RPMI7951 (cell line): ENCODE data around the gene GNG7. TPM values are rescaled to one million over a fixed set of nuclear protein-coding genes. Genes with fewer than 3 reads are reported as not detected.
"Not testable (repeated sequence)": the region's sequence is repeated elsewhere in the genome, so short reads cannot be mapped to it uniquely, and the experiment has no call there.

ENCODE experiments used
- DNase-seq: peaks from one replicate; pipeline ENCODE4 v3.0.0-alpha.2; 2012; ENCODE audit warnings: low read depth
- total RNA-seq: library from RNA; depleted of rRNA; stranded (reverse); fragments of >200 nt; shearing (Covaris generic); gene quantifications from 2 replicates; pipeline ENCODE4 v1.2.3, GENCODE V29; 2014

Gene GNG7
- total RNA-seq, 1 experiment from 2014 or later, result 0.96 TPM

DNA sequence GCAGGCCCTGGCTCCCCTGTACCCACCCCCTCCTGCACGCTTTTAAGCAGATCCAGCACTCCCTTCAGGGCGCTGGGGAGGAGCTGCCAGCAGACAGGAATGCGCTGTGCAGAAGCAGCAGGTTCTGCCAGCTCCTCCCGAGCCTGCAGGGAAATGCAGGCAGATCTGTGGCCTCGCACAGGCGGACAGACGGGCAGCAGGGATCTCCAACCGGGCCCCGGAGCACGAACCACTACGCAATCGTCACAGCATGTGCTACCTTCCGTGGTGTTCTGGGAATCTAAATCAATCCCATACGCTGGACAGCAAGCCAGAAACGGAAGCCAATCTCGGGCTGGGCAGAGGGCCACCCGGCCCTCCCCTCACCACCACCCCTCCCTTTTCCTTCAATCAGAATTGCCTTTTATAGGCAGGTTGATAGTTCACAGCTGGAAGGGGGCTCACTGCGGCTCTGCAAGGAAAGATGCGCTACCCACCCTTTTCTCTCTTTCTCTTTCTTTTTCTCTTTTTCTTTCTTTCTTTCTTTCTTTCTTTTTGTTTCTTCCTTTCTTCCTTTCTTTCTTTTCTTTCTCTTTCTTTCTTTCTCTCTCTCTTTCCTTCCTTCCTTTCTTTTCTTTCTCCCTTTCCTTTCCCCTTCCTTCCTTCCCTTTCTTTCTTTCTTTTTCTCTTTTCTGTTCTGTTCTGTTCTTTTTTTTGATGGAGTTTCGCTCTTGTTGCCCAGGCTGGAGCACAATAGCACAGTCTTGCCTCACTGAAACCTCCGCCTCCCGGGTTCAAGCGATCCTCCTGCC, 99.9 kb downstream of the GNG7 start:
- peak; percentile 43 for DNase-seq

DNA sequence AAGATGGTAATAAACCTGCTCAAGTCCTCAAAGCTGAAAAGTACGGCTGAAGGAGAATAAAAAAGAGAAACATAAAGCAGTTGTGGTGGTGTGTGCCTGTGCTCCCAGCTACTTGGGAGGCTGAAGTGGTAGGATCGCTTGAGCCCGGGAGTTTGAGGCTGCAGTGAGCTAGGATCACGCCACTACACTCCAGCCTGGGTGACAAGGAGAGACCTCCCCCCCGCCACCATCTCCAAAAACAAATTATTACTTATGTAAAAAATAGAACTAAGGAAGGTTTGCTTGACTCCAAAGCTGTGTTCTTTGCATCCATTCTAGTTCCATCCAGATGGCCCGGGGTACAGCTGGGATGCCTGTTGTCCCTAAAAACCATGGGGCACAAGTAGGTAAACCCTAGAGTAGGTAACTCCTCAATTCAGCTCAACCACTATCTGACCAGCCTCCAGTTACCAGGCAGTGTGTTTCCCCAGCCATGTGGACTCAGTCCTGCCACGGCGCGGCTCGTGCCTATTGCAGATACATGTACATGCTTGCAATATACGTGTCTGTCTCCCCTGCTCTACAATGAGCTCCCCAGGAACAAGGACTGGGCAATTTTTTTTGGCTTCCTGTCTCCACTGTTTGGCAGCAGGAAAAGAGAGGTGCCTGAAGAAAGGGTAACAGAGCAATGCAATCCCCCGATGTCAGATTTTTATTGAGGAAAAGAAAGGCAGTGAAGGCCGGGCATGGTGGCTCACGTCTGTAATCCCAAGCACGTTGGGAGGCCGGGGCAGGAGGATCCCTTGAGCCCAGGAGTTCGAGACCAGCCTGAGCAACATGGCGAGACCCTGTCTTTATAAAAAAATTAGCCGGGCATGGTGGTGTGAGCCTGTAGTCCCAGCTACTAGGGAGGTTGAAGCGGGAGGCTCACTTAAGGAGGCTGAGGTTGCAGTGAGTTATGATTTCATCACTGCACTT, 101.3 kb downstream of the GNG7 start:
- DNase-seq, result no peak

GRCh38 chr19:2594319-2594718, 108.2 kb downstream of the GNG7 start:
- no peak for DNase-seq

DNA sequence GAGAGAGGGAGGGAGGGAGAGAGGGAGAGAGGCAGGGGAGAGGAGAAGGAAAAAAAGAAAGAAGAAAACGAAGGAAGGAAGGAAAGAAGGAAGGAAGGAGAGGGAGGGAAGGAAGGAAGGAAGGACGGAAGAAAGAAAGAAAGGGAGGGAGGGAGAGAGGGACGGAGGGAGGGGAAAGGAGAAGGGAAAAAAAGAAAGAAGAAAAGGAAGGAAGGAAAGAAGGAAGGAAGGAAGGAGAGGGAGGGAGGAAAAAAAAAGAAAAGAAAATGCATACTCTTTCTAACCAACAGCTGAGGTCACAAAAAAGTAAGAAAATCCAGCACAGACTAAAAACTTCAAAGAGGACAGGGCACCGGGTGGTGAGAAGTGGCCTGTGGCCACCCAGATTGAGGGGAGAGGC, 109.7 kb downstream of the GNG7 start:
- DNase-seq, result no peak

DNA sequence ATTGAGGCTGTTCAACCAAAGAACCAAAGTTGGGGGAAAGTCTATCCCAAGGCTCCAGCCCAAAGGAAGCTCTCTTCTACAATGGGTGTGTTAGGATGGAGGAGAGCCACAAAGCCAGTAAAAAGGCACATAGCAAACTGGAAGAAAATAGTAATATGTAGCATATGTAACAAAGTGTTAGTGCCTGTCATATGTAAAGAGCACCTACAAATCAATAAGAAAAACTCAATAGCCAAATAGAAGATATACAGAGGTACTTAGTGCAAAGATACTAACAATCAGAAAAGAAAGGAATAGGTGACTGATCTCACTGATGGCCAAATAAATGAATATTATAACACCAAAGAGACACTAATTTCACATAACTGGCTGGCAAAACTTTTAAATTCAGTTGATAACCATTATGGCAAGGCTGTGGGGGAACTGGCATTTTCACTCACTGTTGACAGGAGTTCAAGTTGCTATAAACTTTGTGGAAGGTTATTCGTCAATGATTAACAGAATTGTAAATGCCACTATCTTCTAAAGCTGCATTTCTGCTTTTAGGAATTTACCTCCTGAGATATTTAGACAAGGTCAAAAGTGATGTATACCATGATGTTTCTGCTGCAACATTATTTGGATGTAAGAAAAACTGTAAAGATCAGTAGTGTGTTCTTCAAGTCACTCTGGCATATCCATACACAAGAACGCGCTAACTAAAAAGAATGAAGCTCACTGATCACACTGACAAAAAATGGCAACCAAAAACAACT, 110.8 kb downstream of the GNG7 start:
- DNase-seq, result no peak

DNA sequence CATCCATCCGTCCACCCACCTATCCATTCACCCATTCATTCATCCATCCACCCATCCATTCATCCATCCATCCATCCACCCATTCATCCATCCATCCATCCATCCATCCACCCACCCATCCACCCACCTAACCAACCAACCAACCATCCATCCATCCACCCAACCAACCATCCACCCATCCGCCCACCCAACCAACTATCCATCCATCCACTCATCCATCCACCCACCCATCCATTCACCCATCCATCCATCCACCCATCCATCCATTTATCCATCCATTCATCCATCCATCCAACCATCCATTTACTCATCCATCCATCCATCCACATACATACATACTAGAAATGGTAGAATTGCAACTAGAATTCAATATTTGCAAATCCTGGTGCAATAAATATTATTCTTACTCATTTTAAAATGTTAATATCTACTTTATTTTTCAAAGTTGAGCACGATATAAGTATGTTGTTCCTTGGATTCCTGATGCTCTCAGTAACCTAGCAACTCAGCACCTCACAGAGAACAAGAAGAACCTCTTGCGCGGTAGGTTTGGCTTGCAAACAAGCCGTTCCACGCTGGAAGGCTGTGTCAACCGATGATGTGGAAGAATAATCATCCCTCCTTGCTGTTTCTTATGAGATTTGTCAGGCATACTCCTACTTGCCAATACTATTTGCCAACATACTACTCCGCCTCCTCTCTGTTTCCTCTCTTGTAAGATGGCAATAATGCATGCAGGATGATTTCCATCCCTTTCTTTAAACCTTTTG, 111.7 kb downstream of the GNG7 start:
- DNase-seq, result no peak

GRCh38 chr19:2589441-2589840, 113.1 kb downstream of the GNG7 start:
- no peak for DNase-seq

GRCh38 chr19:2588081-2588777, 114.3 kb downstream of the GNG7 start:
- DNase-seq, result no peak

GRCh38 chr19:2587001-2587719, 115.3 kb downstream of the GNG7 start:
- DNase-seq, result no peak

- no peak for DNase-seq
Observed at GRCh38 chr19:2586196-2586595, 116.3 kb downstream of the GNG7 start.

GRCh38 chr19:2584002-2584401, 118.5 kb downstream of the GNG7 start:
- DNase-seq, result no peak

DNA sequence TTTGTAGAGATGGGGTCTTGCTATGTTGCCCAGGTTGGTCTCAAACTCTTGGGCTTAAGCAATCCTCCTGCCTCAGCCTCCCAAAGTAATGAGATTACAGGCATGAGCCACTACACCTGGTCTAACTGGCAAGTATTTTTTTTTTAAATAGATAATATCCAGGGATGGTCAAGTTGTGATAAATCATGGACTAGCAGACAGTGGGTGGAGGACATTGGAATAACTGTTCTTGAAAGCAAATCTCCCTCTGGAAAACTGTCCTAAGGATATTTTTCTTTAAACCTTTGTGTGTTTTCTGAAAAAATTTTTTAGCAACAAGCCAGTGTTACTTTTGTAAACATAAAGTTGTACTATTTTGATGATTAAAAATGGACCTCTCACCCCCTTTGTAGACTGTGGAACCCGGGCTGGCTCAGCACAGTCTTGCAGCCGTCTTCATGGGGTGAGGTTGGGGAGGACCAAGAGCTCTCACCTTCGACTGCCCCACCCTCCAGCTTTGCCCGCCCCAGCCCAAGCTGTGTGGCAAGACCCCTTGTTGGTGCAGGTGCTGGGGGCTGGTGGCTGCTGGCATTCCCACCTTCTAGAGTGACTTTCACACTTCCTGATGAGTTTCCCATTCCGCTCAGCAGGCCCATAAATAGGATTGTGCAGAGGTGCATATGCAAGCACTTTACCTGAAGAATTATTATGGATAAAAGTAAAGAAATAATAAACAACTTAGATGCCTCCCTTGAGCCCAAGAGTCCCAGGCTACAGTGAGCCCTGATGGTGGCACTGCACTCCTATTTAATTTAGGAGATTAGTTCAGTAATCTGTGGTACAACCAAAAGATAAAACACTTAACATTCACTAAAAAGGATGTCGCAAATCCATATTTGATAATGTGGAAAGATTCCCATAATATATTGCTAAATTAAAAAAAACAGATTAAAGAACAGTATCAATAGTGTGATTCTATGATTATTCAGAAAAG, 119.2 kb downstream of the GNG7 start:
- no peak for DNase-seq

- DNase-seq, result not testable (repeated sequence)
Observed at GRCh38 chr19:2580396-2580795, 122.1 kb downstream of the GNG7 start.

- DNase-seq, result no peak
Observed at GRCh38 chr19:2579678-2580280, 122.7 kb downstream of the GNG7 start.

DNA sequence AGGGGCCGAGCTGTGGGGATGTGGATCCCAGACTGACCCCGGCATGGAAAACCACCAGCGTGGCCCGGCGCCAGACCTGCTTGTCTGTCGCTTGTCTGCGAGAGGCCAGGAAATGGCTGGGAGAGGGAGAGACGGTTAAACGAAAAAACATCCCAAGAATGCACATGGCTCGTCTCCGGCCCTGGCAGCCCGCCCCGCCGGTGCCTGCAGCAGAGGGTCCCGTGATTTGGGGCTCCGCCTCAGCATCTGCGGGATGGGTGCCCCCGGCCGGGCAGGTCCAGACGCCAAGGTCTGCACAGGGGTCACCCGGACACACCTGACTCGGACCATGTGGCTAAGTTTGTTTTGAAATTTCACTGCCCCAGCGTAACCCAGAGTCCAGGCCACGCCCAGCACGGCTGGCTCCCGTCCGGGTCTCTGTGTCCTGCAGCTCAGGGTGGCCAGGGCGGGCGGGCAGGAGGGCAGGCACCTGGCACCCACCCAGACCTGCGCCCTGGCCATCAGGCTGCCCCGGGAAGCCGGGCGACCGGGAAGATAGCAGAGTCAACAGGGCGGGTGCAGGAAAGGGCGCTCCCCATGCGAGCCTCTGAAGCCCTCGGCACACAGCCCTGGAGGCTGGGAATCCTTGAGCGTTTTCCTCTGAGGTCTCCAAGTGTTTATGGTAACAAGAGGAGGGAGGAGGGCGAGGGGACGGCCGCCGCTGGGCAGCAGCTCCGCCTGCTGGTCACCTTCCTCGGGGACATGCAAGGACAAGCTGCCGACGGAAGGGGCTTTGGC, 123.4 kb downstream of the GNG7 start:
- peak; percentile 90 for DNase-seq

DNA sequence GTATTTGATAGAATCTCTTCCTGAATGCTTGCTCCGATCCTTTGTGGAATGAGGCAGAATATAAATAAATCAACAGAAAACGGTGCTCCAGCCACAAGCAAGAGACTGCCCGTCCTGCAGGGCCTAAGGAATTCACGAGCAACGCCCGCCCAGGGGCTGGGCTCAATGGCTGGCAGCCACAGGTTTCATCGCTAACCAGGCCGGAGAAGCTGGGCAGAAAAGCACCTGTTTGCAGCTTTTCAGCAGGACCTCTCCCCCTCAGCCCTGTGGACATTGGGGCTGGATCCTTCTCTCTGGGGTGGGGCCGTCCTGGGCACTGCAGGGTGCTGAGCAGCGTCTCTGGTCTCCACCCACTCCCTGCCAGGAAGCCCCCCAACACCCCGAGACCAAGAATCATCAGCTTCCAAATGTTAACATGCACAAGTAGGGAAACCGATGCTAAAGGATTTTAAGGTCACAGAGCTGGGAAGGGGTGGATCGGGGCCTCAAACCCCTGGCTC, 124.1 kb downstream of the GNG7 start:
- peak; percentile 67 for DNase-seq

GRCh38 chr19:2577722-2578335, 124.7 kb downstream of the GNG7 start:
- DNase-seq, result no peak
